ENCODE results near the gene SMURF1.
A peak's percentile ranks its signal among the peaks of the same experiment; 100 is the strongest.
"Not testable (repeated sequence)": the region's sequence is repeated elsewhere in the genome, so short reads cannot be mapped to it uniquely, and the experiment has no call there.

Gene SMURF1

GRCh38 chr7:99118077-99118476 lies 25.8 kb downstream of the SMURF1 start:
- DNase-seq: no peak

GRCh38 chr7:99116144-99116543 lies 27.8 kb downstream of the SMURF1 start:
- DNase-seq: no peak

- DNase-seq: no peak
Observed at GRCh38 chr7:99115379-99115778, 28.5 kb downstream of the SMURF1 start.

GRCh38 chr7:99112979-99113378 lies 30.9 kb downstream of the SMURF1 start:
- DNase-seq: no peak

GRCh38 chr7:99112097-99112496 lies 31.8 kb downstream of the SMURF1 start:
- DNase-seq: no peak

GRCh38 chr7:99111591-99111990 lies 32.3 kb downstream of the SMURF1 start:
- no peak for DNase-seq

GRCh38 chr7:99109108-99110051 lies 34.5 kb downstream of the SMURF1 start:
- DNase-seq: peak in 1 of 2 donors; percentile 37

- DNase-seq: no peak
Observed at GRCh38 chr7:99108613-99109012, 35.3 kb downstream of the SMURF1 start.

- DNase-seq: no peak
Observed at GRCh38 chr7:99106821-99107241, 37.1 kb downstream of the SMURF1 start.

- DNase-seq: no peak
Observed at GRCh38 chr7:99106411-99106810, 37.5 kb downstream of the SMURF1 start.

GRCh38 chr7:99105756-99106155 lies 38.2 kb downstream of the SMURF1 start:
- DNase-seq: no peak

- no peak for DNase-seq
Observed at GRCh38 chr7:99104631-99105030, 39.3 kb downstream of the SMURF1 start.

GRCh38 chr7:99103836-99104235 lies 40.1 kb downstream of the SMURF1 start:
- DNase-seq: not testable (repeated sequence)

GRCh38 chr7:99102809-99103690 lies 40.9 kb downstream of the SMURF1 start:
- no peak for DNase-seq

GRCh38 chr7:99102361-99102760 lies 41.5 kb downstream of the SMURF1 start:
- DNase-seq: no peak

- DNase-seq: not testable (repeated sequence)
Observed at GRCh38 chr7:99101516-99101915, 42.4 kb downstream of the SMURF1 start.

GRCh38 chr7:99099499-99100077 lies 44.3 kb downstream of the SMURF1 start:
- no peak for DNase-seq

- DNase-seq: no peak
Observed at GRCh38 chr7:99098824-99099498, 44.9 kb downstream of the SMURF1 start.

- no peak for DNase-seq
Observed at GRCh38 chr7:99098286-99098823, 45.6 kb downstream of the SMURF1 start.

- DNase-seq: no peak
Observed at GRCh38 chr7:99097730-99098129, 46.2 kb downstream of the SMURF1 start.

GRCh38 chr7:99096124-99096887 lies 47.6 kb downstream of the SMURF1 start:
- DNase-seq: no peak

GRCh38 chr7:99095698-99096097 lies 48.2 kb downstream of the SMURF1 start:
- no peak for DNase-seq

All from bone marrow (tissue), 2 donors.